Left lung (tissue), 14 donors: ENCODE results near the gene SMCO1. TPM values are rescaled to one million over a fixed set of nuclear protein-coding genes. Genes with fewer than 3 reads are reported as not detected.

Experiments used
- ATAC-seq: fragments of 200-7000 bp; cut with Tn5 transposase; one replicate; pipeline ENCODE4 v1.9.1; 2020; ENCODE audit warnings: moderate library complexity
- DNase-seq, 4 donors: peaks; one replicate each; pipeline ENCODE4 v3.0.0-alpha.2; 2013 to 2020
- H3K27ac ChIP-seq, 2 donors: fragments of 200-600 bp; sonication (generic) in 1 of 2; one replicate each; pipeline versions ENCODE4 v1.5.0 to v1.8.0; 2020 to 2021
- H3K27me3 ChIP-seq, 2 donors: fragments of 200-600 bp; sonication (generic) in 1 of 2; one replicate each; pipeline versions ENCODE4 v1.5.0 to v1.8.0; 2020 to 2021
- H3K36me3 ChIP-seq, 2 donors: fragments of 200-600 bp; sonication (generic) in 1 of 2; one replicate each; pipeline versions ENCODE4 v1.5.0 to v1.8.0; 2020 to 2021
- H3K4me1 ChIP-seq, 2 donors: fragments of 200-600 bp; one replicate each; pipeline ENCODE4 v1.8.0; 2021
- H3K4me3 ChIP-seq, 2 donors: fragments of 200-600 bp; sonication (generic) in 1 of 2; one replicate each; pipeline versions ENCODE4 v1.5.0 to v1.8.0; 2020 to 2021; ENCODE audit warnings: mild to moderate bottlenecking in 1 of 2
- H3K9me3 ChIP-seq, 2 donors: fragments of 200-600 bp; sonication (generic) in 1 of 2; one replicate each; pipeline versions ENCODE4 v1.5.0 to v1.8.0; 2020 to 2021
- intact Hi-C, 2 donors: fragments of 100-400 bp; cut with DNase I; formaldehyde crosslinking; loops; one replicate each; pipeline versions ENCODE4 v1.11.2 to v1.14.2; 2022
- long read RNA-seq, 12 donors: library from polyadenylated mRNA in 2 of 12; unstranded in 2 of 12; transcript quantifications; one replicate each; pipeline ENCODE4 v2.0.0 and lab custom pipeline, GENCODE V29; 2019 to 2026
- polyA plus RNA-seq, 6 donors: library from polyadenylated mRNA; unstranded; fragments of 120-200 nt; gene quantifications; one replicate each; pipeline ENCODE4 v1.2.1, GENCODE V29; 2013; ENCODE audit not compliant: insufficient read length in 6 of 6
- total RNA-seq, 2 donors: library from RNA; stranded (reverse); fragmentation: NEBNext Ultra II Directional; extraction: Animal tissue kit (Norgen Biotek cat#: 25700); gene quantifications; one replicate each; pipeline ENCODE4 v1.2.1, GENCODE V29; 2021
- TF ChIP-seq, protein P1 (sequence below), 2 donors: fragments of 200-600 bp; sonication (generic) in 1 of 2; IDR thresholded peaks; one replicate each; pipeline versions ENCODE4 v1.5.0 to v1.8.0; 2021; ENCODE audit warnings: antibody characterized with exemption in 2 of 2
- donor health status: DM: no; HTN: yes; CAD: no.
- donor health status: DM: no; HTN: no; CAD: no.

SMCO1 gene, protein sequence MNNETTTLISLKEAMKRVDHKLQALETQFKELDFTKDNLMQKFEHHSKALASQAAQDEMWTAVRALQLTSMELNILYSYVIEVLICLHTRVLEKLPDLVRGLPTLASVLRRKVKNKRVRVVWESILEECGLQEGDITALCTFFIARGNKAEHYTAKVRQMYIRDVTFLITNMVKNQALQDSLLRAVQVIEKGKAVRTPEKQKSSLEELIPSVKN
- total RNA-seq, result not detected
- polyA plus RNA-seq, result under 1 TPM in 1 of 6 donors, not detected in 5; 0.07 TPM
- long read RNA-seq, donor 1, result 0 reads
- long read RNA-seq, donor 2, result 0 reads
- long read RNA-seq, donor 3, result 0 reads
- long read RNA-seq, donor 4, result 0 reads
- long read RNA-seq, donor 5, result 0 reads
- long read RNA-seq, donor 6, result 0 reads
- long read RNA-seq, donor 7, result 0 reads
- long read RNA-seq, donor 8, result 0 reads
- long read RNA-seq, donor 9, result 0 reads
- long read RNA-seq, donor 10, result 0 reads
- long read RNA-seq, donor 11, result 0 reads
- long read RNA-seq, donor 12, result 0 reads

DNA sequence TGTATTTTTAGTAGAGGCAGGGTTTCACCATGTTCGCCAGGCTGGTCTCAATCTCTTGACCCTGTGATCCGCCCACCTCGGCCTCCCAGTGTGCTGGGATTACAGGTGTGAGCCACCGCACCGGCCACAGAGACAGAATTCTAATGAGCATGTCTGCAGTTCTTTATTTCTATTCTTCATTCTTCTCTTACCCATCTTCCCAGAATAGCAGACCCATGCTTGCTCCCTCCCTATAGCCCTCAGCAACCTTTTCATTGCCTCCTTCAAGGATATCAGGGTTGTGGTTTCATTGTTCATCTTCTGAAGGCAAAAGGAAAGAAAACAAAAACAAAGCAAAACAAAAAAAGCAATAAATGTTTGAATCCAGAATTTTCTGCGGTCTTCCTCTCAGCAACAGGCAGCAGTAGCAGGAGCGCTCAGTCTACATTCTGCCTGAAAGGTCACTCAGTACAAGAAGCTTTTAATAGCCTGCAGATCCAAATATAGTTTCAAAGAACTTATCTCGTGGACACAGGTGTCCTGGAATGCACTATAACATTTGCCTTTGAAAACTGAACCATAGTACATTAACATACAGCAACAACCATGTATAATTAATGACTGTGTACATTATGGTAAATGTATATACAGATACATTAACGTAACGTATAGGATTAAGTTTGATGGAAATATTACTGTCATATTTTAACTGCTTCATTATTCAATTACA lies at the start of gene SMCO1:
TSS of gene SMCO1 (minus strand) at position 434 of the 709 bp plus-strand sequence. CDS start at position 297, 137 bp downstream.
- Histone ChIP-seq H3K4me3 (no peak within 1 kb of the TSS), H3K27me3 (no peaks in the 10 kb centered on the region), H3K27ac (no peak within 1 kb of the TSS), H3K4me1 (no peaks in the 10 kb centered on the region), H3K36me3 (no peaks in the 10 kb centered on the region), H3K9me3 (peaks cover 0 to 33% of the 10 kb centered on the region in 2 donors)
- intact Hi-C loops, result no loop called here
- DNase-seq (no peak), ATAC-seq (no peak)
- TF ChIP-seq, protein P1, sequence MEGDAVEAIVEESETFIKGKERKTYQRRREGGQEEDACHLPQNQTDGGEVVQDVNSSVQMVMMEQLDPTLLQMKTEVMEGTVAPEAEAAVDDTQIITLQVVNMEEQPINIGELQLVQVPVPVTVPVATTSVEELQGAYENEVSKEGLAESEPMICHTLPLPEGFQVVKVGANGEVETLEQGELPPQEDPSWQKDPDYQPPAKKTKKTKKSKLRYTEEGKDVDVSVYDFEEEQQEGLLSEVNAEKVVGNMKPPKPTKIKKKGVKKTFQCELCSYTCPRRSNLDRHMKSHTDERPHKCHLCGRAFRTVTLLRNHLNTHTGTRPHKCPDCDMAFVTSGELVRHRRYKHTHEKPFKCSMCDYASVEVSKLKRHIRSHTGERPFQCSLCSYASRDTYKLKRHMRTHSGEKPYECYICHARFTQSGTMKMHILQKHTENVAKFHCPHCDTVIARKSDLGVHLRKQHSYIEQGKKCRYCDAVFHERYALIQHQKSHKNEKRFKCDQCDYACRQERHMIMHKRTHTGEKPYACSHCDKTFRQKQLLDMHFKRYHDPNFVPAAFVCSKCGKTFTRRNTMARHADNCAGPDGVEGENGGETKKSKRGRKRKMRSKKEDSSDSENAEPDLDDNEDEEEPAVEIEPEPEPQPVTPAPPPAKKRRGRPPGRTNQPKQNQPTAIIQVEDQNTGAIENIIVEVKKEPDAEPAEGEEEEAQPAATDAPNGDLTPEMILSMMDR (IDR thresholded peaks at IDR 0.05), result no peak

DNA sequence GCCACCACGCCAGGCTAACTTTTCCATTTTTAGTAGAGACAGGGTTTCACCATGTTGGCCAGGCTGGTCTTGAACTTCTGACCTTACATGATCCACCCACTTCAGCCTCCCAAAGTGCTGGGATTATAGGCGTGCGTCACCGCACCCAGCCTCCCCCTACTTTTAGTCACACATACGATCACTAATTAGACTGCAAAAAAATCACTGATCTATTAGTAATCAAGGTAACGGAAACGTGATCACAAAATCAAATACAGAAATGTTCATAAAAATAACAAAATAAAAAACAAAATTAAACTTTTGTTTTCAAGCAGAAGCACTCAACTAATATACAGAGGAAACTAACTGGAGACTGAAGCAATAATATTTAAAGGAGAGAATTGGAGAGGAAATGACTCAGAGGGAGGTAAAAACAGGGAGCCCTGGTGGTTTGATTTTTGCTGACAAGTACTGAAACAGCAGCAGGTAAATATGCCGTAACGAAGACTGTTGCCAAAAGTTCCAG lies 48.6 kb upstream of the SMCO1 start:
- intact Hi-C loops, result no loop called here
- Histone ChIP-seq H3K27ac (no peak overlapping the region), H3K4me3 (no peak overlapping the region), H3K9me3 (no peaks in the 10 kb centered on the region), H3K4me1 (peaks cover 0 to 19% of the 10 kb centered on the region in 2 donors), H3K27me3 (no peaks in the 10 kb centered on the region), H3K36me3 (peaks cover 0 to 26% of the 10 kb centered on the region in 2 donors)
- TF ChIP-seq, protein P1 (IDR thresholded peaks at IDR 0.05), result no peak
- DNase-seq (no peak), ATAC-seq (no peak)

DNA sequence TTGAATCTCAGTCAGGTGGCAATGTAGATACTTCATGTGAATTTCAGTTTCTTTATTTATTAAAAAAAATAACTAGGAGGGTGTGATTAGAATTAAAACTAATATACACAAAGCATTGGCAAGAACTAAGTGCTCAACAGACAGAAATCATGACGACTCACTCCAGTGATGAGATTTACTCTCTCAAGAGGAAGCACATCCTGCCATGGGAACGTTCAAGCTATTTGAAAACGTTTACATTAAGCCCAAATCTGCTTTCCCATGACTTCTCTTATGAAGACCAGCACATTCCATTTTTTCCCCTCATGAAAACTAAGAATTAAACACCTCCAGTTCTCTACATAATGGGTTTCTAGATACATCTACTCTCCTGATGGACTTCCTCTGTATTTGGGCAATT lies 44.7 kb upstream of the SMCO1 start:
- DNase-seq, result no peak

DNA sequence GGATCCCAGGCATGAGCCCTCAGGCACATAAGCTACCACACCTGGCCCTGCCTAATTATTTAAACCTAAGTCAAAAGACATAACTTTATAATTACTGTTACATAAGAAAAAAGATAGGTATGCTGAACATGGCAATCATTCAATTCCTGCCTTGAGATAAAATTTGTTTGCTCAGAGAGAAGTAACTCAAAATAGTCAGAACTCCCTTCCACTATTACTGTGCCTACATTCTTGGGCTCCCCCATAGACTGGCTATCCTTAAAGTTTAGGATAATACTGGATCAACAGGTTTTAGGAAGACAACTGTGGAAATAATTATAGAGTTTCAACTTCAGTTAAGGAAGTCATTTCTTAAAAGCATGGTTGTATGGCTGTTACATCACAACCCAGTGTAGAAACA lies 43.3 kb upstream of the SMCO1 start:
- TF ChIP-seq, protein P1 (IDR thresholded peaks at IDR 0.05), result no peak
- intact Hi-C loops, result no loop called here
- no peak for ATAC-seq

More for the DNA sequence above, 44.7 kb upstream of the SMCO1 start:
- H3K27me3 ChIP-seq, result no peaks in the 10 kb centered on the region
- no peak overlapping the region for H3K27ac ChIP-seq
- peaks cover 0 to 11% of the 10 kb centered on the region in 2 donors for H3K4me1 ChIP-seq
- H3K4me3 ChIP-seq, result no peak overlapping the region
- TF ChIP-seq, protein P1 (IDR thresholded peaks at IDR 0.05), result no peak
- intact Hi-C loops, result no loop called here
- ATAC-seq, result no peak
- peaks cover 0 to 19% of the 10 kb centered on the region in 2 donors for H3K36me3 ChIP-seq
- H3K9me3 ChIP-seq, result no peaks in the 10 kb centered on the region

DNA sequence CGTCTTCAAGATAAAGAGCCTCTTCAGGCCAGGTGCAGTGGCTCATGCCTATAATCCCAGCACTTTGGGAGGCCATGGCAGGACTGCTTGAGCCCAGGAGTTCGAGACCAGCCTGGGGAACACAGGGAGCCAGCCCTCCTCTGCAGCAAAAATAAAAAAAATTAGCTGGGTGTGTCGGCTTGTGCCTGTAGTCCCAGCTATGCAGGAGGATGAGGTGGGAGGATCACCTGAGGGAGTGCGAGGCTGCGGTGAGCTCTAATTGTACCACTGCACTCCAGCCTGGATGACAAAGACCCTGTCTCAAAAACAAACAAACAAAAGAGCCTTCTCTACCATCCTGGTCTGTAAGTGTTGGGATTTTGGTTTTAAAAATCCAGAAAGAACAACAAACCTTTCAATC lies 42.1 kb upstream of the SMCO1 start:
- H3K27ac ChIP-seq, result no peak overlapping the region
- ATAC-seq (no peak), DNase-seq (no peak)
- no peaks in the 10 kb centered on the region for H3K9me3 ChIP-seq
- H3K36me3 ChIP-seq, result peaks cover 0 to 22% of the 10 kb centered on the region in 2 donors
- TF ChIP-seq, protein P1 (IDR thresholded peaks at IDR 0.05), result no peak
- intact Hi-C loops, result no loop called here
- no peak overlapping the region for H3K4me3 ChIP-seq
- H3K27me3 ChIP-seq, result no peaks in the 10 kb centered on the region
- peaks cover 0 to 4% of the 10 kb centered on the region in 2 donors for H3K4me1 ChIP-seq

More for the DNA sequence above, 43.3 kb upstream of the SMCO1 start:
- no peaks in the 10 kb centered on the region for H3K9me3 ChIP-seq
- no peaks in the 10 kb centered on the region for H3K27me3 ChIP-seq
- H3K4me3 ChIP-seq, result no peak overlapping the region
- H3K4me1 ChIP-seq, result peaks cover 0 to 8% of the 10 kb centered on the region in 2 donors
- H3K27ac ChIP-seq, result no peak overlapping the region
- peaks cover 0 to 22% of the 10 kb centered on the region in 2 donors for H3K36me3 ChIP-seq
- no peak for DNase-seq
